Measurements from ENCODE around the gene PRRG2. TPM values are rescaled to one million over a fixed set of nuclear protein-coding genes. Genes with fewer than 3 reads are reported as not detected.
A peak's percentile ranks its signal among the peaks of the same experiment; 100 is the strongest.

PRRG2 gene
- total RNA-seq, 1 experiment from 2014 or later, result 17.0 TPM

- Histone ChIP-seq H3K4me2 (ENCODE audit: low read length) (no peak overlapping the region), H3K9ac (ENCODE audit: low read length) (no peak overlapping the region), H3F3A (ENCODE audit: low read length, unreplicated experiment) (no peaks in the 10 kb centered on the region), H4K20me1 (ENCODE audit: low read length) (no peaks in the 10 kb centered on the region), H3K4me3 (ENCODE audit: low read length) (no peak overlapping the region), H3K4me1 (ENCODE audit: insufficient read depth, low read length) (no peaks in the 10 kb centered on the region), H3K9me2 (replicated peaks; ENCODE audit: low read length) (no peaks in the 10 kb centered on the region), H3K79me2 (ENCODE audit: low read length) (no peaks in the 10 kb centered on the region), H3K36me3 (ENCODE audit: low read depth, low read length) (peaks cover 28% of the 10 kb centered on the region; the same call in 1 of the 2 replicates), H3K27me3 (ENCODE audit: low read length) (no peaks in the 10 kb centered on the region), H2AFZ (ENCODE audit: low read length) (no peak overlapping the region), H3K9me3 (ENCODE audit: low read length) (no peaks in the 10 kb centered on the region), H3K27ac (ENCODE audit: low read length) (no peak overlapping the region)
- ChIA-PET CTCF (no interaction called here), POLR2A (ENCODE audit: unreplicated experiment) (no interaction called here)
- ATAC-seq, result no peak
- no peak for DNase-seq
- TF ChIP-seq CTCF (conservative IDR thresholded peaks at IDR 0.05; ENCODE audit: low read depth, low read length), result no peak
- no peak for TF ChIP-seq EZH2 (IDR thresholded peaks at IDR 0.05; ENCODE audit: low read length, unreplicated experiment)
- TF ChIP-seq EZH2phosphoT487 (IDR thresholded peaks at IDR 0.05; ENCODE audit: borderline replicate concordance, low read length), result no peak
- intact Hi-C loops (cut with micrococcal nuclease), result no loop called here
- BruUV-seq (replicated peaks), result no TSS peak
These were observed 45.1 kb downstream of the PRRG2 start for GRCh38 chr19:49626226-49626625.

DNA sequence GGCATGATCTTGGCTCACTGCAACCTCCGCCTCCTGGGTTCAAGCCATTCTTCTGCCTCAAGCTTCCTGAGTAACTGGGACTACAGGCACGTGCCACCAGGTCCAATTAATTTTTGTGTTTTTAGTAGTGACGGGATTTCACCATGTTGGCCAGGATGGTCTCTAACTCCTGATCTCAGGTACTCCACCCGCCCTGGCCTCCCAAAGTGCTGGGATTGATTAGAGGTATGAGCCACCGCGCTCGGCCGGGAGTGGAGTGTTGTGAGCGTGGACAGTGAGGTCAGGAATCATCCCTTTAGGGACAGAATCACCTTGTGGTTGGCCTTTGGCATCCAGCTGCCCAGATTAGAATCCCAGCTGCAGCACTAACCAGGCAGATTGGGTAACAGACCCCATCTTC is 48.5 kb downstream of the PRRG2 start:
- Histone ChIP-seq H3K27me3 (ENCODE audit: low read length) (no peaks in the 10 kb centered on the region), H2AFZ (ENCODE audit: low read length) (no peak overlapping the region), H3K4me1 (ENCODE audit: insufficient read depth, low read length) (no peaks in the 10 kb centered on the region), H3K79me2 (ENCODE audit: low read length) (no peaks in the 10 kb centered on the region), H3K9me2 (replicated peaks; ENCODE audit: low read length) (no peaks in the 10 kb centered on the region), H3K9ac (ENCODE audit: low read length) (no peak overlapping the region), H3K9me3 (ENCODE audit: low read length) (no peaks in the 10 kb centered on the region), H3K27ac (ENCODE audit: low read length) (no peak overlapping the region), H3K36me3 (ENCODE audit: low read depth, low read length) (peaks cover 18% of the 10 kb centered on the region; the same call in 1 of the 2 replicates), H4K20me1 (ENCODE audit: low read length) (no peaks in the 10 kb centered on the region), H3K4me3 (ENCODE audit: low read length) (no peak overlapping the region), H3K4me2 (ENCODE audit: low read length) (no peak overlapping the region), H3F3A (ENCODE audit: low read length, unreplicated experiment) (no peaks in the 10 kb centered on the region)
- no peak for TF ChIP-seq EZH2 (IDR thresholded peaks at IDR 0.05; ENCODE audit: low read length, unreplicated experiment)
- no peak for TF ChIP-seq EZH2phosphoT487 (IDR thresholded peaks at IDR 0.05; ENCODE audit: borderline replicate concordance, low read length)
- no peak for TF ChIP-seq CTCF (conservative IDR thresholded peaks at IDR 0.05; ENCODE audit: low read depth, low read length)
- ChIA-PET POLR2A (ENCODE audit: unreplicated experiment) (interaction anchor here (0.6 kb wide), 1 partner anchor 240 kb away, joined by 4 read pairs; no protein-coding TSS in a partner anchor), CTCF (no interaction called here)
- no peak for ATAC-seq
- intact Hi-C loops (cut with micrococcal nuclease), result no loop called here
- no TSS peak for BruUV-seq (replicated peaks)
- no peak for DNase-seq

GRCh38 chr19:49631014-49631588 is 50.0 kb downstream of the PRRG2 start:
- Histone ChIP-seq H3K36me3 (ENCODE audit: low read depth, low read length) (peaks cover 14% of the 10 kb centered on the region; the same call in 1 of the 2 replicates), H3K4me1 (ENCODE audit: insufficient read depth, low read length) (no peaks in the 10 kb centered on the region), H3K27me3 (ENCODE audit: low read length) (no peaks in the 10 kb centered on the region), H3K9me3 (ENCODE audit: low read length) (no peaks in the 10 kb centered on the region), H4K20me1 (ENCODE audit: low read length) (no peaks in the 10 kb centered on the region), H3K9me2 (replicated peaks; ENCODE audit: low read length) (no peaks in the 10 kb centered on the region), H3K4me3 (ENCODE audit: low read length) (no peak overlapping the region), H3F3A (ENCODE audit: low read length, unreplicated experiment) (no peaks in the 10 kb centered on the region), H3K9ac (ENCODE audit: low read length) (no peak overlapping the region), H3K79me2 (ENCODE audit: low read length) (no peaks in the 10 kb centered on the region), H3K4me2 (ENCODE audit: low read length) (no peak overlapping the region), H3K27ac (ENCODE audit: low read length) (no peak overlapping the region), H2AFZ (ENCODE audit: low read length) (no peak overlapping the region)
- ChIA-PET CTCF (no interaction called here), POLR2A (ENCODE audit: unreplicated experiment) (interaction anchor here (0.6 kb wide), 1 partner anchor 85 kb away, joined by 9 read pairs; no protein-coding TSS in a partner anchor)
- BruUV-seq (replicated peaks), result TSS peak; percentile 20
- intact Hi-C loops (cut with micrococcal nuclease), result no loop called here
- DNase-seq (no peak), ATAC-seq (peak; percentile 23)
- no peak for TF ChIP-seq EZH2 (IDR thresholded peaks at IDR 0.05; ENCODE audit: low read length, unreplicated experiment)
- no peak for TF ChIP-seq EZH2phosphoT487 (IDR thresholded peaks at IDR 0.05; ENCODE audit: borderline replicate concordance, low read length)
- TF ChIP-seq CTCF (conservative IDR thresholded peaks at IDR 0.05; ENCODE audit: low read depth, low read length), result no peak
